ENCODE results near the gene LOXL1. TPM values are rescaled to one million over a fixed set of nuclear protein-coding genes. Genes with fewer than 3 reads are reported as not detected.

The LOXL1 gene
- total and polyA plus RNA-seq, 4 experiments from 2014 or later = 1.6 to 13.1 (median 4.2) TPM

GRCh38 chr15:73928971-73929627, 2.8 kb downstream of the LOXL1 start:
- H3K27me3 Mint-ChIP-seq = no peaks in the 10 kb centered on the region
- intact Hi-C loops (cut with micrococcal nuclease) = loop anchor here (2.0 kb wide), 1 partner anchor 54 kb away; no protein-coding TSS in a partner anchor
- DNase-seq = no peak
- peaks cover 0 to 3% (median 0%) of the 10 kb centered on the region in 8 donors for H3K9me3 Mint-ChIP-seq
- no peaks in the 10 kb centered on the region for H3K27me3 ChIP-seq (ENCODE audit: insufficient read depth, low read length)
- CTCF ChIA-PET (ENCODE audit: partially characterized antibody) = interaction anchor here (0.8 to 5.7 kb wide), 7 partner anchors 9 to 65 kb away, joined by 3 to 27 read pairs (median 16); partner anchors contain the start of genes PML and TBC1D21
- no peaks in the 10 kb centered on the region for H3K36me3 Mint-ChIP-seq
- H3K36me3 ChIP-seq (ENCODE audit: insufficient read depth, low read length) = no peaks in the 10 kb centered on the region
- no peaks in the 10 kb centered on the region for H3K9me3 ChIP-seq (ENCODE audit: control insufficient read depth in 1 of 2, low read length in 2 of 2)
- peaks cover 24 to 66% (median 38%) of the 10 kb centered on the region in 4 donors for H3K4me1 Mint-ChIP-seq
- H3K4me3 Mint-ChIP-seq = peak overlapping the region; percentile 3 to 69 (median 54)
- POLR2A ChIA-PET (ENCODE audit: partially characterized antibody) = interaction anchor here (0.6 to 2.5 kb wide), 2 partner anchors 9 to 462 kb away, joined by 3 to 7 read pairs; no protein-coding TSS in a partner anchor
- H3K4me3 ChIP-seq (ENCODE audit: low read length in 2 of 2) = no peak overlapping the region
- H3K27ac Mint-ChIP-seq = peak overlapping the region in 4 of 7 donors; percentile 46 to 87 (median 80)
- H3K4me1 ChIP-seq (ENCODE audit: insufficient read depth, low read length) = peaks cover 67% of the 10 kb centered on the region
- no peak overlapping the region for H3K27ac ChIP-seq (ENCODE audit: low read depth, low read length)

GRCh38 chr15:73930371-73930770, 4.1 kb downstream of the LOXL1 start:
- H3K4me1 Mint-ChIP-seq = peaks cover 23 to 66% (median 38%) of the 10 kb centered on the region in 4 donors
- Histone ChIP-seq H3K27ac (ENCODE audit: low read depth, low read length) (no peak overlapping the region), H3K27me3 (ENCODE audit: insufficient read depth, low read length) (no peaks in the 10 kb centered on the region), H3K36me3 (ENCODE audit: insufficient read depth, low read length) (no peaks in the 10 kb centered on the region), H3K4me1 (ENCODE audit: insufficient read depth, low read length) (peaks cover 63% of the 10 kb centered on the region), H3K9me3 (ENCODE audit: control insufficient read depth in 1 of 2, low read length in 2 of 2) (no peaks in the 10 kb centered on the region), H3K4me3 (ENCODE audit: low read length in 2 of 2) (no peak overlapping the region)
- peak overlapping the region in 2 of 8 donors; percentile 20 to 47 for H3K4me3 Mint-ChIP-seq
- POLR2A ChIA-PET (ENCODE audit: partially characterized antibody) = interaction anchor here (2.5 kb wide), 1 partner anchor 10 kb away, joined by 7 read pairs; no protein-coding TSS in a partner anchor
- intact Hi-C loops (cut with micrococcal nuclease) = no loop called here
- H3K27me3 Mint-ChIP-seq = no peaks in the 10 kb centered on the region
- DNase-seq = no peak
- H3K36me3 Mint-ChIP-seq = no peaks in the 10 kb centered on the region
- CTCF ChIA-PET (ENCODE audit: partially characterized antibody) = interaction anchor here (0.9 to 1.3 kb wide), 2 partner anchors 10 to 21 kb away, joined by 4 to 5 read pairs; no protein-coding TSS in a partner anchor
- H3K27ac Mint-ChIP-seq = no peak overlapping the region
- H3K9me3 Mint-ChIP-seq = peaks cover 0 to 3% (median 0%) of the 10 kb centered on the region in 8 donors

GRCh38 chr15:73930790-73931281, 4.6 kb downstream of the LOXL1 start:
- no peak overlapping the region for H3K4me3 ChIP-seq (ENCODE audit: low read length in 2 of 2)
- Mint-ChIP-seq H3K4me3 (peak overlapping the region in 2 of 8 donors; percentile 20 to 47), H3K9me3 (peaks cover 0 to 3% (median 0%) of the 10 kb centered on the region in 8 donors), H3K27me3 (no peaks in the 10 kb centered on the region), H3K27ac (peak overlapping the region in 3 of 7 donors; percentile 47 to 74 (median 58)), H3K36me3 (no peaks in the 10 kb centered on the region), H3K4me1 (peaks cover 19 to 61% (median 35%) of the 10 kb centered on the region in 4 donors)
- ChIA-PET POLR2A (ENCODE audit: partially characterized antibody) (interaction anchor here (2.5 kb wide), 1 partner anchor 10 kb away, joined by 7 read pairs; no protein-coding TSS in a partner anchor), CTCF (ENCODE audit: partially characterized antibody) (interaction anchor here (0.9 to 1.6 kb wide), 3 partner anchors 10 to 22 kb away, joined by 4 to 5 read pairs (median 4); no protein-coding TSS in a partner anchor)
- no peaks in the 10 kb centered on the region for H3K36me3 ChIP-seq (ENCODE audit: insufficient read depth, low read length)
- H3K4me1 ChIP-seq (ENCODE audit: insufficient read depth, low read length) = peaks cover 58% of the 10 kb centered on the region
- intact Hi-C loops (cut with micrococcal nuclease) = no loop called here
- H3K27me3 ChIP-seq (ENCODE audit: insufficient read depth, low read length) = no peaks in the 10 kb centered on the region
- no peak overlapping the region for H3K27ac ChIP-seq (ENCODE audit: low read depth, low read length)
- H3K9me3 ChIP-seq (ENCODE audit: control insufficient read depth in 1 of 2, low read length in 2 of 2) = no peaks in the 10 kb centered on the region
- DNase-seq = no peak

- Mint-ChIP-seq H3K4me1 (peaks cover 18 to 59% (median 34%) of the 10 kb centered on the region in 4 donors), H3K27ac (peak overlapping the region; percentile 3 to 74 (median 57)), H3K4me3 (peak overlapping the region in 3 of 8 donors; percentile 22 to 57 (median 47)), H3K9me3 (peaks cover 0 to 3% (median 0%) of the 10 kb centered on the region in 8 donors), H3K27me3 (no peaks in the 10 kb centered on the region), H3K36me3 (no peaks in the 10 kb centered on the region)
- H3K36me3 ChIP-seq (ENCODE audit: insufficient read depth, low read length) = no peaks in the 10 kb centered on the region
- ChIA-PET CTCF (ENCODE audit: partially characterized antibody) (interaction anchor here (0.9 to 1.6 kb wide), 3 partner anchors 11 to 22 kb away, joined by 4 to 5 read pairs (median 4); no protein-coding TSS in a partner anchor), POLR2A (ENCODE audit: partially characterized antibody) (interaction anchor here (2.5 kb wide), 1 partner anchor 11 kb away, joined by 7 read pairs; no protein-coding TSS in a partner anchor)
- no peak overlapping the region for H3K4me3 ChIP-seq (ENCODE audit: low read length in 2 of 2)
- DNase-seq = no peak
- no peak overlapping the region for H3K27ac ChIP-seq (ENCODE audit: low read depth, low read length)
- H3K27me3 ChIP-seq (ENCODE audit: insufficient read depth, low read length) = no peaks in the 10 kb centered on the region
- intact Hi-C loops (cut with micrococcal nuclease) = no loop called here
- peaks cover 52% of the 10 kb centered on the region for H3K4me1 ChIP-seq (ENCODE audit: insufficient read depth, low read length)
- H3K9me3 ChIP-seq (ENCODE audit: control insufficient read depth in 1 of 2, low read length in 2 of 2) = no peaks in the 10 kb centered on the region
Observed at GRCh38 chr15:73931441-73931840, 5.2 kb downstream of the LOXL1 start.

GRCh38 chr15:73932381-73933191, 6.3 kb downstream of the LOXL1 start:
- no peak for DNase-seq
- intact Hi-C loops (cut with micrococcal nuclease) = no loop called here
- no peaks in the 10 kb centered on the region for H3K27me3 ChIP-seq (ENCODE audit: insufficient read depth, low read length)
- no peak overlapping the region for H3K4me3 ChIP-seq (ENCODE audit: low read length in 2 of 2)
- H3K9me3 ChIP-seq (ENCODE audit: control insufficient read depth in 1 of 2, low read length in 2 of 2) = no peaks in the 10 kb centered on the region
- no peak overlapping the region for H3K27ac ChIP-seq (ENCODE audit: low read depth, low read length)
- Mint-ChIP-seq H3K36me3 (no peaks in the 10 kb centered on the region), H3K4me1 (peaks cover 18 to 59% (median 36%) of the 10 kb centered on the region in 4 donors), H3K9me3 (peaks cover 0 to 3% (median 0%) of the 10 kb centered on the region in 8 donors), H3K27ac (peak overlapping the region in 4 of 7 donors; percentile 2 to 70 (median 25)), H3K4me3 (no peak overlapping the region), H3K27me3 (no peaks in the 10 kb centered on the region)
- POLR2A ChIA-PET (ENCODE audit: partially characterized antibody) = interaction anchor here (1.0 kb wide), 1 partner anchor 43 kb away, joined by 3 read pairs; no protein-coding TSS in a partner anchor
- no peaks in the 10 kb centered on the region for H3K36me3 ChIP-seq (ENCODE audit: insufficient read depth, low read length)
- CTCF ChIA-PET (ENCODE audit: partially characterized antibody) = interaction anchor here (0.7 to 1.8 kb wide), 5 partner anchors 17 to 62 kb away, joined by 3 to 4 read pairs (median 4); partner anchors contain the start of gene PML
- peaks cover 49% of the 10 kb centered on the region for H3K4me1 ChIP-seq (ENCODE audit: insufficient read depth, low read length)

DNA sequence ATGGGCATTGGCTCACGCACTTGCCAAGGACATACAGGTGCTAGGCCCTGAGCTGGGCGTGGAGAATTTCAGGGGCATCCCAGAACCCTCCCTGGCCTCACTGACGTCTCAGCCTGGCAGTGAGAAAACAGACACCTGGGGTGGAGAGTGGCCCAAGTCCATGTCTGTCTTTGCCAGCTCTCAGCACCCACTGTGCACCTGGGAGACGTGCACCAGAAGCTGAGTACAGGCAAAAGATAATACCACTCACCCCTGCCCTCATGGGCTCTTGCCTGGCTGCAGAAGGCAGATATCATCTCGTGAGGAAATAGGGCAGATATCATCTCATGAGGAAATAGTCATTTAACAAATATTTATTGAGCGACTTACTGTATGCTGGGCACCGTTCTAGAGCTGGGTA, 8.0 kb downstream of the LOXL1 start:
- Mint-ChIP-seq H3K9me3 (peaks cover 0 to 3% (median 0%) of the 10 kb centered on the region in 8 donors), H3K36me3 (no peaks in the 10 kb centered on the region), H3K27ac (peak overlapping the region; percentile 2 to 74 (median 53)), H3K4me1 (peaks cover 13 to 47% (median 28%) of the 10 kb centered on the region in 4 donors), H3K27me3 (no peaks in the 10 kb centered on the region), H3K4me3 (peak overlapping the region in 7 of 8 donors; percentile 2 to 60 (median 43))
- no peaks in the 10 kb centered on the region for H3K27me3 ChIP-seq (ENCODE audit: insufficient read depth, low read length)
- DNase-seq = peak in 2 of 5 donors; percentile 19 to 25
- H3K27ac ChIP-seq (ENCODE audit: low read depth, low read length) = no peak overlapping the region
- no peaks in the 10 kb centered on the region for H3K36me3 ChIP-seq (ENCODE audit: insufficient read depth, low read length)
- CTCF ChIA-PET (ENCODE audit: partially characterized antibody) = interaction anchor here (1.4 to 2.5 kb wide), 4 partner anchors 15 to 60 kb away, joined by 4 to 9 read pairs (median 6); partner anchors contain the start of gene PML
- intact Hi-C loops (cut with micrococcal nuclease) = no loop called here
- H3K4me3 ChIP-seq (ENCODE audit: low read length in 2 of 2) = no peak overlapping the region
- H3K9me3 ChIP-seq (ENCODE audit: control insufficient read depth in 1 of 2, low read length in 2 of 2) = no peaks in the 10 kb centered on the region
- POLR2A ChIA-PET (ENCODE audit: partially characterized antibody) = interaction anchor here (0.8 to 1.3 kb wide), 2 partner anchors 10 to 60 kb away, joined by 3 read pairs; partner anchors contain the start of gene PML
- peaks cover 34% of the 10 kb centered on the region for H3K4me1 ChIP-seq (ENCODE audit: insufficient read depth, low read length)

Measured in CD4-positive, alpha-beta memory T cell (primary cell).